Activated CD8-positive, alpha-beta memory T cell treated with anti-CD3 and anti-CD28 coated beads, Interleukin-2, amount 50 U/mL, for 24 hours (primary cell): ENCODE results near the gene NME4.
"Not testable (repeated sequence)": the region's sequence is repeated elsewhere in the genome, so short reads cannot be mapped to it uniquely, and the experiment has no call there.

Experiments
- DNase-seq: peaks from one replicate; pipeline ENCODE4 v3.0.0-alpha.2; 2020; ENCODE audit errors: extremely low read depth

Gene NME4

GRCh38 chr16:398561-399339 is 1.8 kb downstream of the NME4 start:
- no peak for DNase-seq

- no peak for DNase-seq
Observed at GRCh38 chr16:399340-400019, 2.5 kb downstream of the NME4 start.

GRCh38 chr16:400061-400591 is 3.1 kb downstream of the NME4 start:
- no peak for DNase-seq

GRCh38 chr16:401468-402348 is 4.7 kb downstream of the NME4 start, which contains the start of gene DECR2:
TSS of gene DECR2 (plus strand) at chr16:401885. CDS start at chr16:401964, 79 bp downstream.
- peak; percentile 92 for DNase-seq

- DNase-seq, result no peak
Observed at GRCh38 chr16:404971-405486, 8.0 kb downstream of the NME4 start.

- DNase-seq, result no peak
Observed at GRCh38 chr16:405548-406506, 8.8 kb downstream of the NME4 start.

GRCh38 chr16:407253-407652 is 10.3 kb downstream of the NME4 start:
- no peak for DNase-seq

- DNase-seq, result no peak
Observed at GRCh38 chr16:410516-411178, 13.6 kb downstream of the NME4 start.

GRCh38 chr16:411576-412265 is 14.7 kb downstream of the NME4 start:
- DNase-seq, result no peak

GRCh38 chr16:414395-415169 is 17.6 kb downstream of the NME4 start:
- DNase-seq, result no peak

GRCh38 chr16:415170-415498 is 18.1 kb downstream of the NME4 start:
- DNase-seq, result not testable (repeated sequence)

GRCh38 chr16:422179-422578 is 25.2 kb downstream of the NME4 start:
- DNase-seq, result not testable (repeated sequence)

- DNase-seq, result no peak
Observed at GRCh38 chr16:424033-424622, 27.1 kb downstream of the NME4 start.

GRCh38 chr16:424623-425081 is 27.7 kb downstream of the NME4 start:
- DNase-seq, result no peak

- peak; percentile 50 for DNase-seq
Observed at GRCh38 chr16:425082-425718, 28.2 kb downstream of the NME4 start, which contains the start of gene RAB11FIP3. TSS of gene RAB11FIP3 (plus strand) at chr16:425649. CDS start at chr16:426007, 358 bp downstream.

- DNase-seq, result no peak
Observed at GRCh38 chr16:425740-426114, 28.7 kb downstream of the NME4 start.

GRCh38 chr16:426115-426905 is 29.3 kb downstream of the NME4 start:
- DNase-seq, result no peak
